GM03348 (cell line): ENCODE measurements around the gene SELENOW.
"Not testable (repeated sequence)": the region's sequence is repeated elsewhere in the genome, so short reads cannot be mapped to it uniquely, and the experiment has no call there.

ENCODE experiments used
- DNase-seq: peaks from one replicate; pipeline ENCODE4 v3.0.0; 2012; ENCODE audit warnings: low spot score

SELENOW gene

DNA sequence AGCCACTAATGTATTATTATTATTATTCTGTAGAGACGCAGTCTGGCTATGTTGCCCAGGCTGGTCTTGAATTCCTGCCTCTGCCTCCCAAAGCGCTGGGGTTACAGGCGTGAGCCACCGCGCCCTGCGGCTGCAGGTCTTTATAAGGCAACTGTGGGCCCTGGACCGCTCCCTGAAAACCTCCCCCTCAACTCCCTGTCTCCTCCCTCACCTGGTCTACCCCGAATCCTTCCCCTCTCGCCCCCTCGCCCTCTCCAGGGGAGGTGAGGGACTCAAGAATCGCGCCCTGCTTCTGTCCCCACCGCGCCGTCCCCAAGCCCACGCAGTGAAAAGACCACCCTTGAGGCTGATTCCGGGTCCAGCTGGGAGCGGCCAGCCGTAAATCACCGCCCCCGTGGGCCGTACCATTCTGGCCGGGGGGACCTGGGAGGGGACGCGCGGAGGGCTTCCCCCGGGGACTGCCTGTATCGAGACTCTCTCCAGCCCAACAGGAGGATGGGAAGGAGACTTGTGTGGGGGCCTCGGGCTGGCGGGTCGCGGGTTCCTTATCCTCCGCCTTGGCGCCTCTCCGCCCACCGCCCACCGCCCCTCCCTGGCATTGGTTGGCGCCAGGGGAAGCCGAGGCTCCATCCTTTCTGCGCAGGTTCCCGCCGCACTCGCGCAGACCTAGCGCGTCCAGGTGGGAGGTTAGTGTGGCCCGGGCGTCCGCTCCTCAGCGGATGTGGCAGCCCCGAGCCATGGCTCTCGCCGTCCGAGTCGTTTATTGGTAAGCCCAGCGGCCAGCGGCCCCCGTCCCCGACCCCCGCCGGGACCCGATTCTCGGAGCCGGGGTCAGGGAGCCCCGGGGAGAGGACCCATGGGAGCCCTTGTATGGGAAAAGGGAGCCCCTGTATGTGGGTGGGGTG lies at the start of gene SELENOW:
Gene SELENOW (plus strand): TSS at position 655 of the 905 bp plus-strand sequence. CDS start 83 bp downstream, at position 738.
- DNase-seq = peak; percentile 95

DNA sequence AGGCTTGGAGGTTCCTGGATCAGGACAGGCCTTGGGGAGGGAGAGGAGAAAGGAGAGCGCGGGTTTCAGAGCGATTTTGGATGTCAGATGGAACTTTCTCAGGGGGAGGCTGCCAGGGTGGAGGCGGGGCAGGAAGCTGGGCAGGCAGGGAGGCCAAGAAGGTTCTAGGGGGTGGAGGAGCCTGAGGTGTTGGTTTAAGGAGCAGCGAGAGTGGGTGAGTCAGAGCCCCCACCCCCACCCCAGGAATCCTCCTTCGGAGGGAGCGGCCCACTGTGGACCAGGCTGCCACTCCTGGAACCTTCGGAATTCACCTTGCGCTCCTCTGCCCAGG lies 49.1 kb upstream of the SELENOW start:
- peak; percentile 83 for DNase-seq

DNA sequence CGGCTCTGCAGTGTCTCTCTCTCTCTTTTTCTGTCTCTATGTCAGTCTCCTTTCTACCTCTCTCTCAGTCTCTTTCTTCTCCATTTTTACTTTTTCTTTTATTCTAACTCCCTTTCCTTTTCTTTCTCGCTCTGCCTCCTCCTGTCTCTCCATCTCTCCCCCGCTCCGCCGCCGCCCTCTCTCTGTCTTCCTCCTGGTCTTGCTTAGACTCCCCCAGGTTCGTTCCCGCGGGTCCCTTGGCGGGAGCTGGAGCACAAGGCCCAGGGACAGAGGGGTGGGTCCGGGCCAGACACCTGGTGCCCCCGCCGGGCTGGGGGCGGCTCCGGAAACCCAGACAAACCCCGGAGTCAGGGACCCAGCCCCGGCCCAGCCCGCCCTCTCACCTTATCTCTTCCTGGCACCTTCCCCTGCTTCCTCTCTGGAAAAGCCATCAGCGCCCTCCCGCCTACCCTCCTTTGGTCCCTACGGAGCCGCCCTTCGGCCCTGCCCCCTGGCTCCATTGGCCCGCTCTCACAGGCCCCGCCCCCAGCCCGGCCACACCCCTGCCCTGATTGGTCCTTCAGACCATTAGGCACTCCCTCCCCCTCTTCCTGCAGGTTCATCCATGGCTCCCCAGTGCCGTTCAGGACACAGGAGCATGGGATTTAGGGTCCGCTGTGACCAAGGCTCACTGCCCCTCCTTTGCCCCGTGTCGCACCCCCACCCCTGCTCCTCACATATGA lies 48.5 kb upstream of the SELENOW start:
- no peak for DNase-seq

DNA sequence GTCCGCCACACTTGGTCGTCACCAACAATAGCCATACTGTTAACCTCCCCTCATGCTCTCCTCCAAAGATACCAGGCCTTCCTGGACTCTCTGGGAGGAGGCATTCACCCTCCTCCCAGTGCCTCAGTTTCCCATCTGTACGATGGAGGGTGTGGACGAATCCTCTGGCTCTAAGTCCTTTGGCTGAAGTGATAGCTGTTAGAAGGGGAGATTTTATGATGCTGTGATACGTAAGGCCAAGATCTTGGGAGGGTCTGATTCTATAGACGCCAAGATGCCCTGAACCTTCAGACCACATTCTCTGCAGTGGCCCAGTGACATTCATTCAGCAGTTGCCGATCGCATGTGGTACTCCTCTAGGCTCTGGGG lies 48.0 kb upstream of the SELENOW start:
- DNase-seq = no peak

DNA sequence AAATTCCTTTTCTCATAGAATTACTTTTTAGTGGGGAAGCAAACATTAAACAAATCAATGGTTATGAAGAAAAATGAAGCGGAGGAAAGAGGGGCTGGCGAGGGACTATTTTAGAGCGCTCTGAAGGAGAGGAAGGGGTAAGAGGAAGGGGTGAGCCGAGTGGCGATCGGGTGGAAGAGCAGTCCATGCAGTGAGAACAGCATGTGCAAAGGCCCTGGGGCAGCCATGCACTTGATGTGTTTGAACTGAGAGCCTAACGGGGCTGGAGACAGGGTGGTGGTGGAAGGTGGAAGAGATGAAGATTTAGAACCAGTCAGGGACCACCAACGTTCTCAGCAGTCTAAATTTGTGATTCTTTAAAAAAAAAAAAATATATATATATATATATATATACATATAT lies 47.6 kb upstream of the SELENOW start:
- no peak for DNase-seq

DNA sequence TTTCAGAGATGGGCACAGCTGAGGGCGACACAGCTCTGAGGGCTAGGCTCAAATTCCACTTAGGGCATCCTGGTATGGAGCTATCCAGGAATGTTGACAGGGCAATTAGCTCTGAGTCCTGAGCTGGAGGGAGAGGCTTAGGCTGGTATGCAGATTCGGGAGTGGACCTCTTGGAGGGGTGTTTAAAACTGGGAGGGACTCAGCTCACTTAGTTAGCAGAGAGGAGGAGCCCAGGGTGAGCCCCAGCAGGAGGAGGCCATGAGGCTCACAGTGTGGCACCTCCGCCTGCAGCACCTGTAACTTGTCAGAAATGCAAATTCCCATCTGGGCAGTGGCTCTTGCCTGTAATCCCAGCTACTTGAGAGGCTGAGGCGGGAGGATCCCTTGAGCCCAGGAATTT lies 43.4 kb upstream of the SELENOW start:
- DNase-seq = no peak

DNA sequence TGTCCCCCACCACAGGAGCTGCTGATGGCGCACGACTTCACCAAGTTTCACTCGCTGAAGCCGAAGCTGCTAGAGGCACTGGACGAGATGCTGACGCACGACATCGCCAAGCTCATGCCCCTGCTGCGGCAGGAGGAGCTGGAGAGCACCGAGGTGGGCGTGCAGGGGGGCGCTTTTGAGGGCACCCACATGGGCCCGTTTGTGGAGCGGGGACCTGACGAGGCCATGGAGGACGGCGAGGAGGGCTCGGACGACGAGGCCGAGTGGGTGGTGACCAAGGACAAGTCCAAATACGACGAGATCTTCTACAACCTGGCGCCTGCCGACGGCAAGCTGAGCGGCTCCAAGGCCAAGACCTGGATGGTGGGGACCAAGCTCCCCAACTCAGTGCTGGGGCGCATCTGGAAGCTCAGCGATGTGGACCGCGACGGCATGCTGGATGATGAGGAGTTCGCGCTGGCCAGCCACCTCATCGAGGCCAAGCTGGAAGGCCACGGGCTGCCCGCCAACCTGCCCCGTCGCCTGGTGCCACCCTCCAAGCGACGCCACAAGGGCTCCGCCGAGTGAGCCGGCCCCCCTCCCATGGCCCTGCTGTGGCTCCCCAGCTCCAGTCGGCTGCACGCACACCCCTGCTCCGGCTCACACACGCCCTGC lies 37.5 kb upstream of the SELENOW start:
- DNase-seq = no peak

DNA sequence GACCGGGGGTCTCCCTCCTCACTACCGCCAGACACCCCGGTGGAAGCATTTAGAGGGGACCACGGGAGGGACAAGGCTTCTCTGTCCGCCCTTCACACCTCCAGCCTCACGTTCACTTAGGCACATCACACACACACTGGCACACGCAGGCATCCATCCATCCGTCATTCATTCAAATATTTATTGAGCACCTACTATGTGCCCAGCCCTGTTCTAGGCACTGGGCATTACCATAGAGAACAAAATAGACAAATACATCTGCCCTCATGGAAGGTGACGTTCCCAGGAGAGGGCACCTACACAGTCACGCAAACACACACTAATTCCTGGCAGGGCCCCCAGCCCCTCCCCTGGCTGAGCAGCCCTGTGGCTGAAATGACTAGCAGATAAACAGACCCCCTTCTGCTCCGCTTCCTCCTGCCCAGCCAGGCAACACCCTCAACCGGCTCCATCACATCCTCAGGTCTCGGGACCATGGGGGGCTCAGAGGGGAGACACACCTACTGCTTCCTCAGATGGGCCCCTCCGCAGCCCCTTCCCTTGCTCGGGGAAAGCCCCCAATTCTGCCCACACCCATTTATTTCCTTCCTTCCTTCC lies 36.9 kb upstream of the SELENOW start:
- DNase-seq = no peak

DNA sequence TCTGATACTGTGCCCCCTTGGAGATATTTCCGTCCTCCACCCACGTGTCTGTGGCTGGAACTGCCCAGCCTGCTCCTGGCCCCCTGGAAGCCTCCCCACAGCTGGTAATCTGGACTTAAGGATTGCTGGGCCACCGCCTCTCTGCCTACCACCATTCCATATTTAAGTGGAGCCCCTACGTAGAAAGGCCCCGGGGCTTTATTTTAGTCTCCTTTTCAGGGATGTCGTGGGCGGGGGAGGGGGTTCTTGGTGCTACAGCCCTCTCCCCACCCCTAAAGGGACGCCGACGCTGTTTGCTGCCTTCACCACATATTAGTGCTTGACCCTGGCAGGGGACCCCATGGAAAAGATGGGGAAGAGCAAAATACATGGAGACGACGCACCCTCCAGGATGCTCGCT lies 35.9 kb upstream of the SELENOW start:
- DNase-seq = no peak

DNA sequence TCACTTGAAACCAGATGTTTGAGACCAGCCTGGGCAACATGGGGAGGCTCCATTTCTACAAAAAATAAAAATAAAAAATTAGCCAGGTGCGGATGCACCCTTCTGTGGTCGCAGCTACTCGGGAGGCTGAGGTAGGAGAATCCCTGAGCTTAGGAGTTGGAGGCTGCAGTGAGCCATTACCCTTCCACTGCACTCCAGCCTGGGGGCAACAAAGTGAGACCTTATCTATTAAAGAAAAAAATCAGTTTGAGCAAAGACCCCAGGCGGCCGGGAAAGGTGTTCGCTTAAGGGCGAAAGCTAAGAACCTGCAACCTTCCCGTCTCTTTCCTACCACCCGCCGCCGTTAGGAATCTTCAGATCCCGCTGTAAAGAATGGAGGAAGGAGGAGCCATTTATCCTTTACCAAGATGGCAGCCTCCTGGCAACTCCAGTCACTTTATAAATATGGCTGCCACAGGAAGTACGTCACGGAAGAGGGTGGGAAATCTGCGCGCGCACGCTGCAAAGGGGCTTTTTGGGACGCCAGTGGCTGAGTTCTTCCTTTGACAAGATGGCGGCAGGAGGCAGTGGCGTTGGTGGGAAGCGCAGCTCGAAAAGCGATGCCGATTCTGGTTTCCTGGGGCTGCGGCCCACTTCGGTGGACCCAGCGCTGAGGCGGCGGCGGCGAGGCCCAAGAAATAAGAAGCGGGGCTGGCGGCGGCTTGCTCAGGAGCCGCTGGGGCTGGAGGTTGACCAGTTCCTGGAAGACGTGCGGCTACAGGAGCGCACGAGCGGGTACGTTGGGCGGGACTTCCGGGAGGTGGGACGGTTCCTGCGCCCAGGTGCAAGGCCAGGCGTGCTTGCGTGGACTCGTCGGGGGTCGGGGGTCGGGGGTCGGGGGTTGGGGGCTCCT lies 33.2 kb upstream of the SELENOW start, which contains the start of gene NOP53:
Gene NOP53 (plus strand): TSS at position 537 of the 892 bp plus-strand sequence. CDS start 14 bp downstream, at position 551.
- peak; percentile 96 for DNase-seq

DNA sequence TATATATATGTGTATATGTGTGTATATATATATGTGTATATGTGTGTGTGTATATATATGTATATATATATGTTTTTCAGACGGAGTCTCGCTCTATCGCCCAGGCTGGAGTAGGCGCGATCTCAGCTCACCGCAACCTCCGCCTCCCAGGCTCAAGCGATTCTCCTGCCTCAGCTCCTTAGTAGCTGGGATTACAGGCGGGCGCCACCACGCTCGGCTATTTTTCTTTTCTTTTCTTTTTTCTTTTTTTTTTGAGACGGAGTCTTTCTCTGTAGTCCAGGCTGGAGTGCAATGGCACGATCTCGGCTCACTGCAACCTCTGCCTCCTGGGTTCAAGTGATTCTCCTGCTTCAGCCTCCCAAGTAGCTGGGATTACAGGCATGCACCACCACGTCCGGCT lies 32.4 kb upstream of the SELENOW start:
- not testable (repeated sequence) for DNase-seq

DNA sequence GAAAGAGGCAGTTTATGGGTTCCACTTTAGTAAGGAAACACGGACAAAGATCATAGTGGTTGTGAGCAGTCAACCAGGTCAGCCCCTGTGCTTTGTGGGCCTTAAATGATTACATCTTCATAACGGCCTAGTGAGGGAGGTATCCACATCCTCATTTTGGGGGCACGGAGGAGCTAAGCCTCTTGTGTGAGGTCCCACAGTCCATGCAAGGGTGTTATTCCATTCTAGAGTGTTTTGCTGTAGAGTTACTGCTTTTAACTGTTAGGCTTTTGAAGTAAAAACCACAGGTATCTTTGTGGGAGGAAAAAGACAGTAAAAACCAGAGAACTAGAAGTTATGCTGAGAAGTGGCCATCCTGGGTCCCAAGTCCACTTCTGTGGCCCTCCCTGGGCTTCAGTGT lies 29.2 kb upstream of the SELENOW start:
- DNase-seq = no peak

DNA sequence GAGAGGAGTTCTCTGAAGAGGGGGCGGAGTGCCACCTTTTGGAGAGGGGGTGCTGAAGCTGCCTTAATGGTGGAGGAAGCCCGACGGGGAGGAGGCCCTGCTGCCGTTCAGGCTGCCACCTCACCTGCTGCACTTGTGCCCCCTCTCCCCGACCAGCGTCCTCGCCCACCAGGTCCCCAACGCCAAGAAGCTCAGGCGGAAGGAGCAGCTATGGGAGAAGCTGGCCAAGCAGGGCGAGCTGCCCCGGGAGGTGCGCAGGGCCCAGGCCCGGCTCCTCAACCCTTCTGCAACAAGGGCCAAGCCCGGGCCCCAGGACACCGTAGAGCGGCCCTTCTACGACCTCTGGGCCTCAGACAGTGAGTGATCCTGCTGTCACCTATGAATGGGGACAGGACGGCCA lies 27.8 kb upstream of the SELENOW start:
- DNase-seq = no peak

DNA sequence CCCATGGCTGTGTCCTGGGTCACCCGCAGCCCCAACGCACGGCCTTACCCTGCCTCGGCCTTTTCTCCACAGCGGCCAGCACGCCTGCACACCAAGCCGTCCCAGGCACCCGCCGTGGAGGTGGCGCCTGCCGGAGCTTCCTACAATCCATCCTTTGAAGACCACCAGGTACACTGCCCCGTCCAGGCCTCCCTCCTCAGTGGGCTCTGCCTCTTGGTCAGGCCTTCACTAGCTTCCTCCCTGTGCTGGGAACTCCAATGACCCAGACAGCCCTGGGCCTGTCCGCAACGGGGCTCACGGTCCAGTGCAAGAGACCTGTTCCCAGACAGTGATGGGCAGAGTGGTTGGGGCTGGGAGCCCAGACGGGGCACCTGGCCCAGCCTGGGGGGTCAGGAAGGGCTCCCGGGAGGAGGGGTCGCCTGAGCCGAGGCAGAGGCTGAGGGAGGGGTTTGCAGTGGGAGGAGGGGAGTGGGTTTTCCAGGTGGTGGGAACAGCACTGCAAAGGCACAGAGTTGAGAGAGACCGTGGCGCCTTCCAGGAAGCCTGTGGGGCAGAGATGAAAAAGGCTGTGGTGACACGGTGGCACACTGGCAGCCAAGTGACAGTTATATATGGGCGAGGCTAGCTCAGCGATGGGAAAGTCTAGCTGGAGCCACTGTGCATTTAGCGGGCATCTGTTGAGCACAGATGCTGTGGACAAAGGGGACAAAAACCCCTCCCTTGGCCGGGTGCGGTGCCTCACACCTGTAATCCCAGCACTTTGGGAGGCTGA lies 25.9 kb upstream of the SELENOW start:
- DNase-seq = no peak

DNA sequence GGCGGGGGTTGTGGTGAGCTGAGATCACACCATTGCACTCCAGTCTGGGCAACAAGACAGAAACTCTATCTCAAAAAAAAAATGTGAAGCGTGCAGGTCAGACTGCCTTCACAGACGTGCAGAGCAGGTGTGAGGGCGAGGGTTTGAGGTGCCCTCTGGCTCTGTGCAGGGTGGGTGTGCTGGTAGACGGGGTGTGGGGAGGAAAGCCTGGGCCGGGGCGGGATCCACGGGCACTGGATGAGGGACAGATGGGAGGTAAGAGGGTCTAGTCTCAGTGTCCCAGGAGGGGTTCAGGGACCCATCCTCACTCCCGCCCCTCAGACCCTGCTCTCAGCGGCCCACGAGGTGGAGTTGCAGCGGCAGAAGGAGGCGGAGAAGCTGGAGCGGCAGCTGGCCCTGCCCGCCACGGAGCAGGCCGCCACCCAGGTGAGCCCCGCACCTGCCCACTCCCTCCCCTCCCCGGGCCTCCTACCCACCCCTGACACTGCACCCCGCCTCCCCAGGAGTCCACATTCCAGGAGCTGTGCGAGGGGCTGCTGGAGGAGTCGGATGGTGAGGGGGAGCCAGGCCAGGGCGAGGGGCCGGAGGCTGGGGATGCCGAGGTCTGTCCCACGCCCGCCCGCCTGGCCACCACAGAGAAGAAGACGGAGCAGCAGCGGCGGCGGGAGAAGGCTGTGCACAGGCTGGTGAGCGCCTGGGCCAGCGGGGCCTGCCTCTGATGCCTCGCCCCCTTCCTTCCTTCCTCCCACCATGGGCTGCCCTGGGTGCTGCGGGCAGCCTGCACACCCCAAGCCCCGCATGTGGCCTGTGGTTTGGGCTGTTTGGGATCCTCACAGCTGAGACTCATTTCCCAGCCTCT lies 24.1 kb upstream of the SELENOW start:
- DNase-seq = no peak

DNA sequence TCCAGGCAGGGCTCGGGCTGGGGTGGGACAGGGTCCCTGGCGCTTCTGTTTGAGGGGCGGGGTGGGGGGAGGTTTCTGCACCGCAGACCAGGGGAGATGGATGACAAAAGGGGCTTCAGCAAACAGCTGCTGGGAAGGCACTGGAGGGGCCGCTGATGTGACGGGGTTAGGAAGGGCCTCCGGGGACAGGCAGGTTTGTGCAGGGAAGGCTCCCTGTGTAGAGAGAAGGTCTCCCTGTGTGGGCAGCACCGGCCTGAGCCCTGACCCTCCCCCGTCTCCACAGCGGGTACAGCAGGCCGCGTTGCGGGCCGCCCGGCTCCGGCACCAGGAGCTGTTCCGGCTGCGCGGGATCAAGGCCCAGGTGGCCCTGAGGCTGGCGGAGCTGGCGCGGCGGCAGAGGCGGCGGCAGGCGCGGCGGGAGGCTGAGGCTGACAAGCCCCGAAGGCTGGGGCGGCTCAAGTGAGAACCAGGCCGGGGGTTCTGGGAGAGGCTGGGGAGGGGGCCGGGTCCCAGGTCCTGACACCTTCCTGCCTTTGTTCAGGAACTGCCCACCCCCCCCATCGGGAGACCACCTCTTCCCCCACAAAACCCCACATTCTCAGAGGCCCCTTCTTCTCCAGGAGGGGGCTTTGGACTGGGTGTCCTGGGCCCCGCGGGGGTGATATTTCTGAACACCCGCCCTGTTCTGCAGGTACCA lies 23.3 kb upstream of the SELENOW start:
- DNase-seq = no peak

DNA sequence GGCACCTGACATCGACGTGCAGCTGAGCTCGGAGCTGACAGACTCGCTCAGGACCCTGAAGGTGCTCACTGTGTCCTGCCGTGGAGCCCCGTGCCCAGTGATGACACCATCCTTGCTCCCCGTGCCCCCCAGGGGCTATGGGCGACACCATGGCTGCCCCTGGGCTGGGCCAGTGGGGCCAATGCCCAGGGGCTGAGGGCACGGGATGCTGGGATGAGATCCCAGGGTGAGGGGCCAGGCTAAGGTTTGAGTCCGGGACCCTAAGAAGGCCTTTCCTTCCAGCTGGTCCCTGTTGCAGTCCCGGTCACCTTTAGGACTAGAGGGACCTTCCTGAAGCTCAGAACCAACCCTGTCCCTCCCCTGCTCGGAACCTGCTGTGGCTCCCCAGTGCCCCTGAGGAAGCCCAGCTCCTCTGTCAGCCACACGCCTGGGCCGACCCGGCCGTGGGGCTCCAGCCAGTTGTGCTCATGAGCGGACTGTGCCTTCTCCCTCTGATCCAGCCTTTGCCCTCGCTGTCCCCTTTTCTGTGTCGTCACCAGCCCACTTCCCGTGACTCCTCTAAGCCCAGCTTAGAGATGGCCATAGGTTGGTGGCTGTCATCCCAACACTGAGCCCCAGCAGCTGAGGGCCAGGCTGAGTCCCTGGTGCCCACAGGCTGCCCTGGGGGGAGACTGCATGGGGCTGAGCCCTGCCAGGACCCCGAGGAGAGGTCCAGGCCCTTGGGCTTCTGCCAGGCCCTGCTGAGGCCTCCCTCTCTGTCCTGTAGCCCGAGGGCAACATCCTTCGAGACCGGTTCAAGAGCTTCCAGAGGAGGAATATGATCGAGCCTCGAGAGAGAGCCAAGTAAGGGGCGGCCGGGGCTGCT lies 22.5 kb upstream of the SELENOW start:
- no peak for DNase-seq

DNA sequence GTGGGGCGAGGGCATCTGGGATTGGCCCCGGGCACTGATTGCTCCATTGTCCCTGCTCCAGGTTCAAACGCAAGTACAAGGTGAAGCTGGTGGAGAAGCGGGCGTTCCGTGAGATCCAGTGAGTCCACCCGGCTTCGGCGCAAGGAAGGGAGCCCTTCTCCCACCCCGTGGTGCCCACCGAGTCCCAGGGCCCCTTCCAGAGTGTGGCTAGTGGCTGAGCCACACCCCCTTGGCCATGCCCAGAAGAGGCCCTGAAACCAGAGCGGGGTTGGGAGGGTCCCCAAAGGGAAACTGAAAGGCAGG lies 21.9 kb upstream of the SELENOW start:
- DNase-seq = no peak
